ENCODE measurements around the gene DZIP1L. TPM values are rescaled to one million over a fixed set of nuclear protein-coding genes. Genes with fewer than 3 reads are reported as not detected.

Gene DZIP1L
- total and polyA plus RNA-seq, 2 donors from 2014 or later = 2.9 to 22.3 TPM

- intact Hi-C loops (cut with DNase I) = no loop called here
- FAIRE-seq = no peak
- Histone ChIP-seq H3K9ac (ENCODE audit: low read length in 3 of 3) (no peak overlapping the region), H3K4me1 (ENCODE audit: control insufficient read depth in 2 of 3, insufficient read depth in 2 of 3, low read depth in 1 of 3, low read length in 3 of 3) (no peaks in the 10 kb centered on the region), H3K36me3 (ENCODE audit: control insufficient read depth in 2 of 3, insufficient read depth in 3 of 3, low read length in 3 of 3) (no peaks in the 10 kb centered on the region), H3K4me3 (ENCODE audit: low read length in 3 of 3) (no peak overlapping the region), H3K27ac (ENCODE audit: low read depth in 2 of 2, low read length in 2 of 2) (no peak overlapping the region), H3K9me3 (ENCODE audit: control insufficient read depth in 2 of 3, insufficient read depth in 1 of 3, low read length in 3 of 3) (no peaks in the 10 kb centered on the region), H3K27me3 (ENCODE audit: control insufficient read depth, insufficient read depth, low read length) (no peaks in the 10 kb centered on the region)
- peak in 3 of 5 donors; percentile 44 to 66 (median 53) for DNase-seq
- TF ChIP-seq CTCF (IDR thresholded peaks at IDR 0.05; ENCODE audit: borderline replicate concordance, extremely low read depth, insufficient read depth) = peak; percentile 64
Measured at GRCh38 chr3:138051947-138052802, 63.2 kb downstream of the DZIP1L start.

- no peak for TF ChIP-seq CTCF (IDR thresholded peaks at IDR 0.05; ENCODE audit: borderline replicate concordance, extremely low read depth, insufficient read depth)
- no peak for FAIRE-seq
Measured at GRCh38 chr3:138049157-138049919, 66.1 kb downstream of the DZIP1L start.

GRCh38 chr3:138047596-138048158 lies 67.7 kb downstream of the DZIP1L start:
- DNase-seq (no peak), FAIRE-seq (no peak)
- intact Hi-C loops (cut with DNase I) = no loop called here
- Histone ChIP-seq H3K9ac (ENCODE audit: low read length in 3 of 3) (no peak overlapping the region), H3K9me3 (ENCODE audit: control insufficient read depth in 2 of 3, insufficient read depth in 1 of 3, low read length in 3 of 3) (no peaks in the 10 kb centered on the region), H3K27ac (ENCODE audit: low read depth in 2 of 2, low read length in 2 of 2) (no peak overlapping the region), H3K4me1 (ENCODE audit: control insufficient read depth in 2 of 3, insufficient read depth in 2 of 3, low read depth in 1 of 3, low read length in 3 of 3) (no peaks in the 10 kb centered on the region), H3K27me3 (ENCODE audit: control insufficient read depth, insufficient read depth, low read length) (no peaks in the 10 kb centered on the region), H3K36me3 (ENCODE audit: control insufficient read depth in 2 of 3, insufficient read depth in 3 of 3, low read length in 3 of 3) (no peaks in the 10 kb centered on the region), H3K4me3 (ENCODE audit: low read length in 3 of 3) (no peak overlapping the region)
- TF ChIP-seq CTCF (IDR thresholded peaks at IDR 0.05; ENCODE audit: borderline replicate concordance, extremely low read depth, insufficient read depth) = no peak

More at GRCh38 chr3:138049157-138049919, 66.1 kb downstream of the DZIP1L start:
- no peaks in the 10 kb centered on the region for H3K9me3 ChIP-seq (ENCODE audit: control insufficient read depth in 2 of 3, insufficient read depth in 1 of 3, low read length in 3 of 3)
- DNase-seq = no peak
- no peaks in the 10 kb centered on the region for H3K27me3 ChIP-seq (ENCODE audit: control insufficient read depth, insufficient read depth, low read length)
- H3K9ac ChIP-seq (ENCODE audit: low read length in 3 of 3) = no peak overlapping the region
- no peaks in the 10 kb centered on the region for H3K36me3 ChIP-seq (ENCODE audit: control insufficient read depth in 2 of 3, insufficient read depth in 3 of 3, low read length in 3 of 3)
- H3K4me3 ChIP-seq (ENCODE audit: low read length in 3 of 3) = no peak overlapping the region
- no peaks in the 10 kb centered on the region for H3K4me1 ChIP-seq (ENCODE audit: control insufficient read depth in 2 of 3, insufficient read depth in 2 of 3, low read depth in 1 of 3, low read length in 3 of 3)
- intact Hi-C loops (cut with DNase I) = no loop called here
- no peak overlapping the region for H3K27ac ChIP-seq (ENCODE audit: low read depth in 2 of 2, low read length in 2 of 2)
